ENCODE data around the gene CACNA1B.

DNA sequence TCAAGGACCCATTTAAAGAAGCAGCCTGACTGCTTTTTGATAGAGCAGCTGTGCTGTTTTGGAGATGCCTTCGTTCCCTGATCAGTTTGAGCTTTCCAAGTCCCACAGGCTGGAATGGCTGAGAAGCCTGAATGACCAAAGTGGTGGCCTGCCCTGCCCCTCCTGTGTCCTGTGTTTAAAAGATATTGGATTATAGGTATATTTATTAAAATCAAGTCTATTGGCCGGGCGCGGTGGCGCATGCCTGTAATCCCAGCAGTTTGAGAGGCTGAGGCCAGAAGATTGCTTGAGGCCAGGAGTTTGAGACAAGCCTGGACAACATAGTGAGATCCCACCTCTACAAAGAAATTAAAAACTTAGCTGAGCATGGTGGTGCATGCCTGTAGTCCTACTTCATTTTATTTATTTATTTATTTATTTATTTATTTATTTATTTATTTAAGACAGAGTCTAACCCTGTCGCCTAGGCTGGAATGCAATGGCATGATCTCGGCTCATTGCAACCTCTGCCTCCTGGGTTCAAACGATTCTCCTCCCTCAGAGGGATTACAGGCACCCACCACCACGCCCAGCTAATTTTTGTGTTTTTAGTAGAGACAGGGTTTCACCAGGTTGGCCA lies 87.7 kb downstream of the CACNA1B start:
- TF ChIP-seq, protein P1, sequence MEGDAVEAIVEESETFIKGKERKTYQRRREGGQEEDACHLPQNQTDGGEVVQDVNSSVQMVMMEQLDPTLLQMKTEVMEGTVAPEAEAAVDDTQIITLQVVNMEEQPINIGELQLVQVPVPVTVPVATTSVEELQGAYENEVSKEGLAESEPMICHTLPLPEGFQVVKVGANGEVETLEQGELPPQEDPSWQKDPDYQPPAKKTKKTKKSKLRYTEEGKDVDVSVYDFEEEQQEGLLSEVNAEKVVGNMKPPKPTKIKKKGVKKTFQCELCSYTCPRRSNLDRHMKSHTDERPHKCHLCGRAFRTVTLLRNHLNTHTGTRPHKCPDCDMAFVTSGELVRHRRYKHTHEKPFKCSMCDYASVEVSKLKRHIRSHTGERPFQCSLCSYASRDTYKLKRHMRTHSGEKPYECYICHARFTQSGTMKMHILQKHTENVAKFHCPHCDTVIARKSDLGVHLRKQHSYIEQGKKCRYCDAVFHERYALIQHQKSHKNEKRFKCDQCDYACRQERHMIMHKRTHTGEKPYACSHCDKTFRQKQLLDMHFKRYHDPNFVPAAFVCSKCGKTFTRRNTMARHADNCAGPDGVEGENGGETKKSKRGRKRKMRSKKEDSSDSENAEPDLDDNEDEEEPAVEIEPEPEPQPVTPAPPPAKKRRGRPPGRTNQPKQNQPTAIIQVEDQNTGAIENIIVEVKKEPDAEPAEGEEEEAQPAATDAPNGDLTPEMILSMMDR (IDR thresholded peaks at IDR 0.05), result no peak
- no peak for TF ChIP-seq POLR2A (IDR thresholded peaks at IDR 0.05)
- TF ChIP-seq POLR2AphosphoS5 (IDR thresholded peaks at IDR 0.05), result no peak

Data from upper lobe of left lung (tissue), 4 donors.